MV-4-11 (cell line): ENCODE measurements around the gene KRT32.

ENCODE experiments used
- DNase-seq: peaks from one replicate; lab custom pipeline; 2025; lab: John Stamatoyannopoulos, UW

KRT32 gene

GRCh38 chr17:41466988-41467387 is at the start of gene KRT32:
TSS of gene KRT32 (minus strand) at chr17:41467386. CDS start at chr17:41467325, 61 bp downstream.
- no peak for DNase-seq

- no peak for DNase-seq
These were observed 49.7 kb upstream of the KRT32 start for GRCh38 chr17:41516830-41517283.

- DNase-seq, result no peak
These were observed 49.1 kb upstream of the KRT32 start for GRCh38 chr17:41516147-41516829.

- no peak for DNase-seq
These were observed 46.0 kb upstream of the KRT32 start for GRCh38 chr17:41513168-41513547.

GRCh38 chr17:41512546-41513167 is 45.5 kb upstream of the KRT32 start:
- DNase-seq, result peak; percentile 30

GRCh38 chr17:41511716-41512115 is 44.5 kb upstream of the KRT32 start:
- no peak for DNase-seq

- DNase-seq, result no peak
These were observed 43.9 kb upstream of the KRT32 start for GRCh38 chr17:41511116-41511515.

- DNase-seq, result no peak
These were observed 43.3 kb upstream of the KRT32 start for GRCh38 chr17:41510251-41511065.

- no peak for DNase-seq
These were observed 40.2 kb upstream of the KRT32 start for GRCh38 chr17:41507315-41507880.

- DNase-seq, result peak; percentile 86
These were observed 38.9 kb upstream of the KRT32 start for GRCh38 chr17:41505809-41506767.

- DNase-seq, result no peak
These were observed 38.0 kb upstream of the KRT32 start, which contains the start of gene KRT13 for GRCh38 chr17:41505007-41505808. TSS of gene KRT13 (minus strand) at chr17:41505612. CDS start at chr17:41505550, 62 bp downstream.

GRCh38 chr17:41504246-41504977 is 37.2 kb upstream of the KRT32 start:
- DNase-seq, result no peak

- no peak for DNase-seq
These were observed 36.0 kb upstream of the KRT32 start for GRCh38 chr17:41503202-41503601.

- no peak for DNase-seq
These were observed 33.1 kb upstream of the KRT32 start for GRCh38 chr17:41500131-41500911.

- no peak for DNase-seq
These were observed 32.5 kb upstream of the KRT32 start for GRCh38 chr17:41499714-41500113.

- peak; percentile 92 for DNase-seq
These were observed 31.1 kb upstream of the KRT32 start for GRCh38 chr17:41498276-41498675.

GRCh38 chr17:41496803-41497484 is 29.8 kb upstream of the KRT32 start:
- peak; percentile 89 for DNase-seq

GRCh38 chr17:41494524-41494923 is 27.3 kb upstream of the KRT32 start:
- no peak for DNase-seq
